A549 (cell line): Measurements from ENCODE around the gene JAZF1.

Experiments used
- JUNB ChIP-seq: fragments of >200 bp; sonication (Bioruptor Twin); formaldehyde crosslinking; IDR thresholded peaks from 2 replicates; pipeline ENCODE4 v1.6.1; 2016
- TF ChIP-seq, protein P1 (sequence below): fragments of 200-600 bp; sonication (generic); IDR thresholded peaks from 2 replicates; pipeline ENCODE4 v1.6.1; 2016; ENCODE audit warnings: antibody characterized with exemption, mild to moderate bottlenecking, moderate library complexity
- TF ChIP-seq, protein P2 (sequence below): fragments of >200 bp; sonication (Bioruptor Twin); formaldehyde crosslinking; IDR thresholded peaks from 3 replicates; pipeline ENCODE4 v1.5.1; 2016

DNA sequence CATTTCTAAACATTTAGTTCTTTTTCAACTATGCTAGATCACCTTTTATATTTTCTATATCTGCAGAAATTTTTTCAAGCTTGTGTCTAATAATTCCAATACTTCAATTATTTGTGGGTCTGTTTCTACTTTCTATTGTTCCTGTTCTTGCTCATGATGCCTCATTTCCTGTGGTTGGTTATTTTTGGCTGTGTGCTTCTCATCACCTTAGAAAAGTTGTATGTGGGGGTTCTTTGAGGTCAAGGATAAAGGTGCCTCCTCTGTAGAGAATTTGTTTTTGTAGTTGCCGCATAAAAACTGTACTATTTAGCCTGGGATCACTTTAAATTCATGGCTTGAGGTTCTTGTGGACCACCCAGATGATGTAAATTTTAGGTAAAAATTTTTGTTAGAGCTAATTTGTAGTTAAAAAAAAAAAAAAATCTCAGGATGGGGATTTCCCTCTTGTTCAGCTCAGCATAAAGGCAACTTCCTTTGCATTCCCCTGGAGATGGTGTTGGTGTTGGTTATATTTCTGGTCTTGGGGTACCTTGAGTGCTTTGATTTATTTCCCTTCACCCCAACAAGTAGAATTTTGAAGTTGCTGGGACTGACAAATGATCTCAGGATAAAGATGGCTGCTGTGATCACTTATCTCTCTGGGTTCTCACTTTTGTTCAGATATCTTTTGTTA is 27.0 kb upstream of the JAZF1 start:
- TF ChIP-seq, protein P1, sequence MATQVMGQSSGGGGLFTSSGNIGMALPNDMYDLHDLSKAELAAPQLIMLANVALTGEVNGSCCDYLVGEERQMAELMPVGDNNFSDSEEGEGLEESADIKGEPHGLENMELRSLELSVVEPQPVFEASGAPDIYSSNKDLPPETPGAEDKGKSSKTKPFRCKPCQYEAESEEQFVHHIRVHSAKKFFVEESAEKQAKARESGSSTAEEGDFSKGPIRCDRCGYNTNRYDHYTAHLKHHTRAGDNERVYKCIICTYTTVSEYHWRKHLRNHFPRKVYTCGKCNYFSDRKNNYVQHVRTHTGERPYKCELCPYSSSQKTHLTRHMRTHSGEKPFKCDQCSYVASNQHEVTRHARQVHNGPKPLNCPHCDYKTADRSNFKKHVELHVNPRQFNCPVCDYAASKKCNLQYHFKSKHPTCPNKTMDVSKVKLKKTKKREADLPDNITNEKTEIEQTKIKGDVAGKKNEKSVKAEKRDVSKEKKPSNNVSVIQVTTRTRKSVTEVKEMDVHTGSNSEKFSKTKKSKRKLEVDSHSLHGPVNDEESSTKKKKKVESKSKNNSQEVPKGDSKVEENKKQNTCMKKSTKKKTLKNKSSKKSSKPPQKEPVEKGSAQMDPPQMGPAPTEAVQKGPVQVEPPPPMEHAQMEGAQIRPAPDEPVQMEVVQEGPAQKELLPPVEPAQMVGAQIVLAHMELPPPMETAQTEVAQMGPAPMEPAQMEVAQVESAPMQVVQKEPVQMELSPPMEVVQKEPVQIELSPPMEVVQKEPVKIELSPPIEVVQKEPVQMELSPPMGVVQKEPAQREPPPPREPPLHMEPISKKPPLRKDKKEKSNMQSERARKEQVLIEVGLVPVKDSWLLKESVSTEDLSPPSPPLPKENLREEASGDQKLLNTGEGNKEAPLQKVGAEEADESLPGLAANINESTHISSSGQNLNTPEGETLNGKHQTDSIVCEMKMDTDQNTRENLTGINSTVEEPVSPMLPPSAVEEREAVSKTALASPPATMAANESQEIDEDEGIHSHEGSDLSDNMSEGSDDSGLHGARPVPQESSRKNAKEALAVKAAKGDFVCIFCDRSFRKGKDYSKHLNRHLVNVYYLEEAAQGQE: no peak
- TF ChIP-seq, protein P2, sequence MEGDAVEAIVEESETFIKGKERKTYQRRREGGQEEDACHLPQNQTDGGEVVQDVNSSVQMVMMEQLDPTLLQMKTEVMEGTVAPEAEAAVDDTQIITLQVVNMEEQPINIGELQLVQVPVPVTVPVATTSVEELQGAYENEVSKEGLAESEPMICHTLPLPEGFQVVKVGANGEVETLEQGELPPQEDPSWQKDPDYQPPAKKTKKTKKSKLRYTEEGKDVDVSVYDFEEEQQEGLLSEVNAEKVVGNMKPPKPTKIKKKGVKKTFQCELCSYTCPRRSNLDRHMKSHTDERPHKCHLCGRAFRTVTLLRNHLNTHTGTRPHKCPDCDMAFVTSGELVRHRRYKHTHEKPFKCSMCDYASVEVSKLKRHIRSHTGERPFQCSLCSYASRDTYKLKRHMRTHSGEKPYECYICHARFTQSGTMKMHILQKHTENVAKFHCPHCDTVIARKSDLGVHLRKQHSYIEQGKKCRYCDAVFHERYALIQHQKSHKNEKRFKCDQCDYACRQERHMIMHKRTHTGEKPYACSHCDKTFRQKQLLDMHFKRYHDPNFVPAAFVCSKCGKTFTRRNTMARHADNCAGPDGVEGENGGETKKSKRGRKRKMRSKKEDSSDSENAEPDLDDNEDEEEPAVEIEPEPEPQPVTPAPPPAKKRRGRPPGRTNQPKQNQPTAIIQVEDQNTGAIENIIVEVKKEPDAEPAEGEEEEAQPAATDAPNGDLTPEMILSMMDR: no peak
- no peak for TF ChIP-seq JUNB
